Erythroblast (primary cell): ENCODE results near the gene SWT1.

ENCODE experiments used
- GATA1 ChIP-seq: IDR thresholded peaks from 2 replicates; pipeline ENCODE4 v1.6.1; 2011; ENCODE audit warnings: low read depth, mild to moderate bottlenecking, control low read depth, low read length, moderate library complexity
- POLR2A ChIP-seq: IDR thresholded peaks from 2 replicates; pipeline ENCODE4 v1.6.1; 2011; ENCODE audit warnings: mild to moderate bottlenecking, low read length

- no peak for TF ChIP-seq POLR2A
- no peak for TF ChIP-seq GATA1
These were observed 130.5 kb downstream of the SWT1 start for GRCh38 chr1:185287451-185287850.
